NB4 (cell line): Measurements from ENCODE around the gene HIC1.
A peak's percentile ranks its signal among the peaks of the same experiment; 100 is the strongest.

Source experiments
- DNase-seq: peaks from one replicate; pipeline ENCODE4 v3.0.0; 2010; ENCODE audit warnings: low read depth
- H3K4me3 ChIP-seq: one replicate; pipeline ENCODE4 v1.5.1; 2011; ENCODE audit warnings: mild to moderate bottlenecking, low read depth, low read length, moderate library complexity
- CTCF ChIP-seq: IDR thresholded peaks from one replicate; pipeline ENCODE4 v1.5.1; 2012; ENCODE audit warnings: low read depth, low read length
- MAX ChIP-seq: IDR thresholded peaks from 2 replicates; pipeline ENCODE4 v1.6.1; 2011; ENCODE audit warnings: low read depth, low read length
- MYC ChIP-seq: IDR thresholded peaks from 2 replicates; pipeline ENCODE4 v1.6.1; 2011; ENCODE audit warnings: low read depth, low read length
- POLR2A ChIP-seq: IDR thresholded peaks from 2 replicates; pipeline ENCODE4 v1.6.1; 2011; ENCODE audit warnings: mild to moderate bottlenecking; ENCODE audit not compliant: insufficient read length; ENCODE audit errors: extremely low read depth

Gene HIC1

GRCh38 chr17:2020721-2021120 is 34.2 kb upstream of the HIC1 start:
- TF ChIP-seq POLR2A (no peak), MYC (no peak), CTCF (no peak), MAX (no peak)
- DNase-seq, result no peak
- H3K4me3 ChIP-seq, result no peak overlapping the region

- no peak for DNase-seq
- H3K4me3 ChIP-seq, result no peak overlapping the region
- TF ChIP-seq POLR2A (no peak), MYC (no peak), MAX (no peak), CTCF (no peak)
Observed at GRCh38 chr17:2022647-2023240, 32.2 kb upstream of the HIC1 start.

- TF ChIP-seq POLR2A (no peak), MYC (no peak)
- H3K4me3 ChIP-seq, result no peak overlapping the region
- DNase-seq, result no peak
Observed at GRCh38 chr17:2023256-2023655, 31.6 kb upstream of the HIC1 start.

- no peak overlapping the region for H3K4me3 ChIP-seq
- DNase-seq, result peak; percentile 49
- TF ChIP-seq CTCF, result no peak
- TF ChIP-seq POLR2A, result no peak
- TF ChIP-seq MAX, result no peak
- no peak for TF ChIP-seq MYC
Observed at GRCh38 chr17:2023692-2024571, 31.0 kb upstream of the HIC1 start.

GRCh38 chr17:2024572-2025219 is 30.2 kb upstream of the HIC1 start:
- no peak overlapping the region for H3K4me3 ChIP-seq
- DNase-seq, result no peak
- TF ChIP-seq MAX, result no peak
- TF ChIP-seq MYC, result no peak
- no peak for TF ChIP-seq CTCF
- TF ChIP-seq POLR2A, result no peak

GRCh38 chr17:2025220-2025621 is 29.7 kb upstream of the HIC1 start, which contains the start of gene RTN4RL1:
Gene RTN4RL1 (minus strand): TSS chr17:2025334. CDS start chr17:2024865, 469 bp downstream.
- peak; percentile 69 for DNase-seq
- no peak for TF ChIP-seq MYC
- no peak for TF ChIP-seq POLR2A
- TF ChIP-seq MAX, result no peak
- no peak for TF ChIP-seq CTCF
- H3K4me3 ChIP-seq, result no peak within 1 kb of the TSS
